GM12878 (cell line): Measurements from ENCODE around the gene RBM10. TPM values are rescaled to one million over a fixed set of nuclear protein-coding genes. Genes with fewer than 3 reads are reported as not detected.

Experiments used
- ATAC-seq: fragments of 200-7000 bp; cut with Tn5 transposase; 3 replicates; pipeline ENCODE4 v1.9.1; 2020; ENCODE audit warnings: mild to moderate bottlenecking, moderate library complexity
- BruUV-seq: library from RNA; stranded (reverse); fragments of 400-500 nt; replicated peaks from 2 replicates; lab custom pipeline; 2021; lab: Mats Ljungman, UMichigan
- CTCF ChIA-PET: fragments of 300-600 bp; sonication (Branson Sonifier 250); formaldehyde crosslinking; extraction: SDS; loops from one replicate; lab custom pipeline; 2021; ENCODE audit warnings: inconsistent platforms; lab: Yijun Ruan, JAX
- POLR2A ChIA-PET: fragments of 350-600 bp; formaldehyde crosslinking; extraction: SDS; loops from one replicate; lab custom pipeline; 2021; ENCODE audit warnings: inconsistent platforms; lab: Charles Lee
- RAD21 ChIA-PET: fragments of 300-600 bp; sonication (Branson Sonifier 250); formaldehyde crosslinking; loops from one replicate; lab custom pipeline; 2023; ENCODE audit warnings: antibody characterized with exemption; ENCODE audit not compliant: unreplicated experiment; lab: Charles Lee
- SMC1A ChIA-PET: fragments of 300-600 bp; sonication (Branson Sonifier 250); formaldehyde crosslinking; loops from one replicate; lab custom pipeline; 2023; ENCODE audit not compliant: unreplicated experiment, uncharacterized antibody; lab: Charles Lee
- DNase-seq: peaks from one replicate; pipeline ENCODE4 v3.0.0-alpha.2; 2011; ENCODE audit warnings: low read depth, low spot score
- FAIRE-seq: peaks from 3 replicates; lab custom pipeline; 2011; peaks lifted over from hg19 to GRCh38; lab: Jason Lieb, UNC
- H2AFZ ChIP-seq: 2 replicates; pipeline ENCODE4 v1.6.0; 2011; ENCODE audit warnings: low read depth, low read length, control low read depth; ENCODE audit not compliant: control insufficient read depth
- H3K27ac ChIP-seq: 2 replicates; pipeline ENCODE4 v1.5.1; 2011; ENCODE audit warnings: control low read depth; ENCODE audit not compliant: control insufficient read depth, insufficient read depth
- H3K27me3 ChIP-seq, 2 experiments: replicated peaks in 1 of 2; 2 replicates each; pipeline versions ENCODE4 v1.6.0 to v1.6.1; 2011; ENCODE audit warnings: low read length in 1 of 2; ENCODE audit not compliant: control insufficient read depth in 2 of 2, insufficient read depth in 2 of 2
- H3K36me3 ChIP-seq, 2 experiments: 2 replicates each; pipeline ENCODE4 v1.5.1; 2011; ENCODE audit warnings: low read length in 1 of 2; ENCODE audit not compliant: control insufficient read depth in 2 of 2, insufficient read depth in 2 of 2
- H3K4me1 ChIP-seq: 2 replicates; pipeline ENCODE4 v1.6.1; 2011; ENCODE audit warnings: mild to moderate bottlenecking, low read length, moderate library complexity, mixed read lengths; ENCODE audit not compliant: control insufficient read depth, insufficient read depth
- H3K4me2 ChIP-seq: 2 replicates; pipeline ENCODE4 v1.6.0; 2011; ENCODE audit warnings: control low read depth; ENCODE audit not compliant: control insufficient read depth, insufficient read depth
- H3K4me3 ChIP-seq: fragments of 200-600 bp; sonication (generic); 2 replicates; pipeline ENCODE4 v1.5.1; 2016
- H3K79me2 ChIP-seq: 2 replicates; pipeline ENCODE4 v1.6.0; 2011; ENCODE audit warnings: low read length; ENCODE audit not compliant: control insufficient read depth, insufficient read depth
- H3K9ac ChIP-seq: 2 replicates; pipeline ENCODE4 v1.8.0; 2011; ENCODE audit warnings: low read length, control low read depth, mixed read lengths; ENCODE audit not compliant: control insufficient read depth, insufficient read depth
- H3K9me3 ChIP-seq: replicated peaks from 3 replicates; pipeline ENCODE4 v1.5.1; 2011; ENCODE audit warnings: mild to moderate bottlenecking, low read length; ENCODE audit not compliant: control insufficient read depth, insufficient read depth
- H4K20me1 ChIP-seq: 2 replicates; pipeline ENCODE4 v1.6.0; 2011; ENCODE audit not compliant: control insufficient read depth, insufficient read depth
- BCLAF1 ChIP-seq: fragments of 450-650 bp; IDR thresholded peaks from 2 replicates; pipeline ENCODE4 v1.6.1; 2017; ENCODE audit warnings: antibody characterized with exemption, mild to moderate bottlenecking, moderate library complexity
- CEBPZ ChIP-seq: fragments of 150-350 bp; IDR thresholded peaks from 2 replicates; pipeline ENCODE4 v1.6.1; 2016; ENCODE audit warnings: low read depth, low read length
- FOXK2 ChIP-seq: fragments of 450-650 bp; IDR thresholded peaks from 2 replicates; pipeline ENCODE4 v1.6.1; 2017; ENCODE audit warnings: mild to moderate bottlenecking, moderate library complexity
- HCFC1 ChIP-seq: fragments of 150-350 bp; IDR thresholded peaks from 2 replicates; pipeline ENCODE4 v1.6.1; 2014; ENCODE audit warnings: low read length
- LARP7 ChIP-seq: fragments of 450-650 bp; IDR thresholded peaks from 2 replicates; pipeline ENCODE4 v1.6.1; 2017; ENCODE audit warnings: mild to moderate bottlenecking
- MYC ChIP-seq: IDR thresholded peaks from 2 replicates; pipeline ENCODE4 v1.6.1; 2011; ENCODE audit warnings: mild to moderate bottlenecking, low read length, moderate library complexity, inconsistent platforms; ENCODE audit not compliant: insufficient read depth, insufficient replicate concordance, insufficient read length, severe bottlenecking
- PAX5 ChIP-seq: IDR thresholded peaks from 2 replicates; pipeline ENCODE4 v1.6.1; 2011; ENCODE audit warnings: low read depth, low read length, borderline replicate concordance
- POLR2A ChIP-seq: IDR thresholded peaks from 2 replicates; pipeline ENCODE4 v1.6.1; 2011; ENCODE audit warnings: low read depth, mild to moderate bottlenecking, low read length
- RFX5 ChIP-seq: IDR thresholded peaks from 2 replicates; pipeline ENCODE4 v1.6.1; 2011; ENCODE audit warnings: low read depth, low read length, improper control_type of control experiment
- SIN3A ChIP-seq: IDR thresholded peaks from 2 replicates; pipeline ENCODE4 v1.6.1; 2012; ENCODE audit warnings: low read depth, low read length, improper control_type of control experiment
- SREBF2 ChIP-seq: IDR thresholded peaks from 2 replicates; pipeline ENCODE4 v1.6.1; 2012; ENCODE audit warnings: mild to moderate bottlenecking, low read length
- SRF ChIP-seq, 2 experiments: IDR thresholded peaks; 2 replicates each; pipeline ENCODE4 v1.6.1; 2011; ENCODE audit warnings: low read depth in 2 of 2, low read length in 2 of 2, mild to moderate bottlenecking in 1 of 2, moderate library complexity in 1 of 2
- ZBED1 ChIP-seq: IDR thresholded peaks from 2 replicates; pipeline ENCODE4 v1.6.1; 2016; ENCODE audit warnings: borderline replicate concordance
- WGBS: methylation state at CpG from one replicate; pipeline ENCODE4 v1.1.6; 2016; ENCODE audit warnings: low lambda C conversion rate; ENCODE audit not compliant: insufficient replicate concordance, insufficient coverage; ENCODE audit errors: missing lambda C conversion rate; 5-methylcytosine and 5-hydroxymethylcytosine counted together
- in situ Hi-C: fragments of 300-500 bp; cut with MboI; formaldehyde crosslinking; loops from 9 replicates; pipeline ENCODE4 v1.14.3; 2018; ENCODE audit warnings: mixed read lengths
- intact Hi-C: fragments of 100-400 bp; cut with micrococcal nuclease; formaldehyde crosslinking; loops from one replicate; pipeline ENCODE4 v1.14.2; 2022; ENCODE audit not compliant: unreplicated experiment
- polyA plus RNA-seq, 11 experiments: library from polyadenylated mRNA; depleted of rRNA in 4 of 11; unstranded in 6 of 11; stranded (reverse) in 5 of 11; fragments of >200 nt; fragmentation: Nextera tagmentation in 4 of 11; fragmentation: Illumina TruSeq in 1 of 11; extraction: Ambion mirVana in 4 of 11; extraction: Trizol in 1 of 11; gene quantifications; 1 replicate in 1 of 11; 2 replicates in 10 of 11; pipeline versions ENCODE4 v1.2.1 to v1.2.3, GENCODE V29; 2011 to 2016; ENCODE audit warnings: inconsistent platforms in 2 of 11, missing spikeins in 2 of 11, low read depth in 1 of 11
- total RNA-seq, 4 experiments: library from RNA; depleted of rRNA in 3 of 4; stranded (reverse); fragments of >200 nt in 3 of 4; fragmentation: Illumina TruSeq in 1 of 4; extraction: Trizol in 1 of 4; gene quantifications; 2 replicates each; pipeline versions ENCODE4 v1.2.1 to v1.2.3, GENCODE V29; 2013 to 2021
- TF ChIP-seq, protein P1 (sequence below): IDR thresholded peaks from 2 replicates; pipeline ENCODE4 v1.6.1; 2012; ENCODE audit warnings: low read depth, low read length, improper control_type of control experiment

The RBM10 gene
- total and polyA plus RNA-seq, 10 of the 15 experiments (the other 5 are each of a cell fraction or from before 2014, with no cell fraction given) = 1.4 to 60.0 (median 29.8) TPM

DNA sequence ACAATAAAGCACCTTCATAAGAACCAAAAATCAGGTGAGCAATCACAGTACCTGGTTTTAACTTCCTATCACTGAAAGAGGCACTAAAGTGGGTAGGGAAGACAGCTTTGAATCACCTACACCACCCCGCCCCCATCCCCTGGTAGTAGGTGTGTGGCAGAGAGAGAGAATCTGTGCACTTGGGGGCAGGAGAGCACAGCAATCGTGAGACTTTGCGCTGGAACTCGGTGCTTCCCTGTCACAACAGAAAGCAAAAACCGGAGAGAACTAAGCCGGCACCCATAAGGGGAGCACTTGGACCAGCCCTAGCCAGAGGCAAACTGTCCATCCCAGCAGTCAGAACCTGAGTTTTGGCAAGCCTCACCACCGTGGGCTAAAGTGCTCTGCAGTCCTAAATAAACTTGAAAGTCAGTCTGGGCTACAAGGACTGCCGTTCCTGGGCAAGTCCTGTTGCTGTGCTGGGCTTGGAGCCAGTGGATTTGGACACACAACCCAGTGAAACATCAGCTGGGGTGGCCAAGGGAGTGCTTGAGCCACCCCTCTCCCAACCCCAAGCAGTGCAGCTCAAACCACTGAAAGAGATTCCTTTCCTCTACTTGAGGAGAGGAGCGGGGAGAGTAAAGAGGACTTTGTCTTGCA lies 32.6 kb upstream of the RBM10 start:
- WGBS = 47% methylated on average over 9 of the region's 9 CpGs
- ATAC-seq (no peak), DNase-seq (no peak), FAIRE-seq (no peak)
- no TSS peak for BruUV-seq
- SMC1A ChIA-PET = no interaction called here
- Histone ChIP-seq H3K79me2 (no peaks in the 10 kb centered on the region), H3K36me3 (no peaks in the 10 kb centered on the region), H3K9me3 (no peaks in the 10 kb centered on the region), H4K20me1 (no peaks in the 10 kb centered on the region), H3K9ac (no peak overlapping the region), H3K4me1 (no peaks in the 10 kb centered on the region), H3K4me3 (no peak overlapping the region), H2AFZ (no peak overlapping the region), H3K4me2 (no peak overlapping the region), H3K27me3 (no peaks in the 10 kb centered on the region), H3K27ac (no peak overlapping the region)
- TF ChIP-seq MYC (no peak), CEBPZ (no peak), FOXK2 (no peak), RFX5 (no peak), BCLAF1 (no peak), ZBED1 (no peak), SRF (IDR thresholded peaks at IDR 0.05; ENCODE audit: low read depth in 2 of 2, low read length in 2 of 2) (no peak), HCFC1 (no peak), SREBF2 (no peak), SIN3A (no peak), PAX5 (no peak), LARP7 (no peak), POLR2A (no peak)
- TF ChIP-seq, protein P1, sequence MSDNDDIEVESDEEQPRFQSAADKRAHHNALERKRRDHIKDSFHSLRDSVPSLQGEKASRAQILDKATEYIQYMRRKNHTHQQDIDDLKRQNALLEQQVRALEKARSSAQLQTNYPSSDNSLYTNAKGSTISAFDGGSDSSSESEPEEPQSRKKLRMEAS = no peak
- RAD21 ChIA-PET = no interaction called here
- intact Hi-C loops = no loop called here
- POLR2A ChIA-PET = no interaction called here
- in situ Hi-C loops = no loop called here
- CTCF ChIA-PET = no interaction called here
